HT1080 (cell line): ENCODE measurements around the gene SIAH1. TPM values are rescaled to one million over a fixed set of nuclear protein-coding genes. Genes with fewer than 3 reads are reported as not detected.
"Not testable (repeated sequence)": the region's sequence is repeated elsewhere in the genome, so short reads cannot be mapped to it uniquely, and the experiment has no call there.

Experiments used
- DNase-seq: peaks from one replicate; pipeline ENCODE4 v3.0.0-alpha.2; 2015; ENCODE audit warnings: low read depth
- total RNA-seq: library from RNA; depleted of rRNA; stranded (reverse); fragments of >200 nt; shearing (Covaris generic); gene quantifications from 2 replicates; pipeline ENCODE4 v1.2.3, GENCODE V29; 2014

SIAH1 gene
- total RNA-seq, 1 experiment from 2014 or later, result 16.3 TPM

DNA sequence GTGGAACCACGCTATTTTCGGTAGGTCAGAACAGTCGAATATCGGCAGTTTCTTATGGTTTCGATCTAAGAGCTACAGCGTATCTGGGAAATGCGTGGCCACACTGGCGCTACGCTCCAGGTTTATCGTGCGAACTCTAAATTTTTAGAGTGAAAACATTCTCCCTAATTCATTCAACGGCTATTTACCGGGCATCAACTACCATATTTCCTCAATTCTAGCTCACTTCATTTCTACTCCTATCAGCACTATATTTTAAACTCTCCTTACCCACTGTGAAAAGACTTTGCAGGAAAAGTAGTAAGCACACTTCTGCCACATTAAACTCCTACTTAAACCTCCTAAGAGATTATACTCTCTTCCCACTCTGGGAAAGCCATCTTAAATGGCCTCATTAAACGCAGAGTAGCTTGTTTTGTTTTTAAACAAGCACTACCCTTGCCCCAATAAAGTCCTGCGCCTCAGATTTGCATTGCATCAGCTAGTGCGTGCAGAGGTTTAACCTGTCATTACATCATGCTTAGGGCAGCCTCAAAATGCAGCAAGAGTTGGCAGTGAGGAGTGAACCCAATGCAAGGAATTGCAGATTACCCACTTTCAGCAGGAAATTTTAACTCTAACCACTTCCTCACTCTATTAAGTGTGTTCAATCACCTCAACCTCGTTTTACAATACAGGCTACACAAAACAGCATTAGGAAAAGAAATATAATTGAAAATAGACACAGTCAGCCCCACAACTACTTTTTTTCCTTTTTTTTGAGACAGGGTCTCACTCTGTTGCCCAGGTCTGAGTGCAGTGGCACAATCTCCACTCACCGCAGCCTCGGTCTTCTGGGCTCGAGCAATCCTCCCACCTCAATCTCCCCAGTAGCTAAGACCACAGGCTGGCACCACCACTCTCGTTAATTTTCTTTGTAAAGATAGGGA lies 18.8 kb downstream of the SIAH1 start:
- peak; percentile 65 for DNase-seq

DNA sequence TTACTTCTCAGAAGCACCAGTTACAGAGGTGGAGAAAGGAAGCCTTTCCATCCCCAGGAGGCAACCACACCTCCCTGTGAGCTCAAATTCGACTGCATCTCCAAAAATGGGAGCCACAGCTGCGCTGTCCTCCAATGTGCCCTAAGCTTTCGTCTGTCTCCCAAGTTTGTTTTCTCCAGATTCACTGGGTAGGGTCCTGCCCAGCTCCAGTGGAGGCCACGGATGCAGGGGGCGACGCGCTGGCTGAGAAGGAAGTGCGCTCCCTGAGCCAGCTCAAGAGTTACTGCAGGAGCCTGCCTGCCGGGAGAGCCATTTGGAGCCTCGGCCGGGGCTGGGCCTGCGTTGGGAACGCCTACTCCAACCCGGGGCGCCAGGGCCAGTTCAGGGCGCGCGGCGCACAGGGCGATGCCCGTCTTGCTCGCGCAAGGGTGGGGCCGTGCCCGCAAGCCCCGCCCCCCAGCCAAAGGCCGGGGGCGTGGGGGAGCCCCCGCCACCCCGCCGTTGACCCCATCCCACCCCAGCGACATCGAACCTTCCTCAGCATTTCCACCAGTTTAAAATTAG lies 19.5 kb downstream of the SIAH1 start:
- DNase-seq, result peak; percentile 87

DNA sequence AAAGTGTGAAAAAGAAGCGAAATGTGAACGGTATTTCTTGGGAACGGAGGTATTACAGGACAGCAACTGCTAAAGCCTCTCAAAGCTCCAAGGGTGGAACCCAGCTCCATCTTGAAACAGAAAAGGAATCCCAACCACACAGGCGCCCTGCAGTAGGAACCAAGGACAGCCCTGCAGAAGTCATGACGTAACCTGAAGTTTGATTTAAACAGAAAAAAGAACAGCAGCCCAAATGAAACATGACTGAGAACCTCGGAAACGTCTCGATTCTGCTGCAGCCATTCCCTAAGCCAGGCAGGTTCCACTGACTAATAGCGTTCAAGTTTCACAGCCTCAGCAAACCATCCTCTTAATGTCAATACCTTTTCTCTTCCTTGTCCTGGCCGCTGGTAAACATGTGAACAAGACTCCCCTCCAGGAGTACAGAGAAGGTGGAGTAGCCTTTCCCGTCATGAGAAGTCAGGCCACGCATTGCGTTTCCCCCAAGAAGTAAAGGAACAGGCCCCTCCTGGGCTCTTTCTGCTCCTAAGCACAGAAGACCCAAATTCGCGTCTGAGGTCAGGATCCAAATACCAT lies 20.1 kb downstream of the SIAH1 start:
- no peak for DNase-seq

DNA sequence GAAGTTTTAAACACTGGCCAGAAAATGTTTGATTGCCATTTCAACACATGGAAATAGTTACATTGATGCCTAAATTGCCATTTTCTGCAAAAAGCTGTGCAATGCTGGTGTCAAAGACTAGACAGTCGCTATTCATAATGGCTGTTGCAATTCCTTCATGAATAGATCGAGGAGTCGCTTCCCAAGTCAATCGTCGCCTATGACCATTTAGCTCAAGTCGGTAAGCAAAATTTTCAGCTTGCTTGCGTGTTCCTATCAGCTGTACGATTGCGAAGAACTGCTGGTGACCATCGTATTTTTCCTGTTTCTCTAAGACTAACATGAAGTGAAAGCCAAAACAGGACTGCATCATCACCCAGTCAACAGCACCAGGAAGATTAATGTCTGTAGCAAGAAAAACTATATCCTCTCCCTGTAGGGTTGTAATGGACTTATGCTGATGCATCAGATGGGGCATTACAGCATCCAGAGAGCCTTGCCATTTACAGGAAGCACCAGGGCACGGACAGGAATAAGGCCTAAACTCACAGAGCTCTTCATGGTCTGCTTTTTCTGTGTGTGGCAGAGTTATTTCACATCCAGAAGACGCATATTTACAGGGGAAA lies 23.6 kb downstream of the SIAH1 start:
- DNase-seq, result no peak

DNA sequence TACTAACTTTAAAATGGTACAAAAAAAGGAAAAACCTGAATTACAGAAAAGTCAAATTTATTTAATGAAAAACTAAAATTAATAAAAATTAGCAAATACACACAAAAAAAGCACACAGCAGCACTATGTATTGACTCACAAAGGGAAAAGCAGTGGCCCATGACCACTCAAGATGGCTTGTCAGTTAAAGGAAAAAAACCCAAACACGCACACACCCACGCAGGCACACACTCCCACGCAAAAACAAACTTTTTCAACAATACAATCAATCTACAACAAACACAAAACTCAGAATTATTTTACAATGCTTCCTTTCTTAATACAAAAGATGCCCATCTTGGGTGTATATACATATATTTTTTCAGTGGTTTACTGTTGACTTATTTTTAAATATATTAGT lies 24.2 kb downstream of the SIAH1 start:
- DNase-seq, result no peak

DNA sequence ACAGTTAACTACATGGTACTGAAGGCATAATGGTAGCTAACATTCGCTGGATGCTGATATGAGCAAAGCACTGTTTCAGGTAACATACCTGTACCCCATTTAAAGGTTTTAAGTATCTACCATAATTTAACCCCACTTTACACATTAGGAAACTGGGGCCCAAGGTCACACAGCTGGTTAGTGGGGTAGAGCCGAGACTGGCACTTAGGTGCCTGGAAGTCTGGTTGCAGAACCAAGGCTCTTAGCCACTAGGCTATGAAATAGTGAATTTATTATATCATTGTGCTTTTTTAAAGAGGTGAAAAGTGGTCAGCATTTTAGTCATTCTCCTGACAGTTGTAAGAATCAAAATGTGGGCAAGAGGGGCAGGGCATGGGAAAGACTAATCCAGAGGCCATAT lies 25.2 kb downstream of the SIAH1 start:
- no peak for DNase-seq

DNA sequence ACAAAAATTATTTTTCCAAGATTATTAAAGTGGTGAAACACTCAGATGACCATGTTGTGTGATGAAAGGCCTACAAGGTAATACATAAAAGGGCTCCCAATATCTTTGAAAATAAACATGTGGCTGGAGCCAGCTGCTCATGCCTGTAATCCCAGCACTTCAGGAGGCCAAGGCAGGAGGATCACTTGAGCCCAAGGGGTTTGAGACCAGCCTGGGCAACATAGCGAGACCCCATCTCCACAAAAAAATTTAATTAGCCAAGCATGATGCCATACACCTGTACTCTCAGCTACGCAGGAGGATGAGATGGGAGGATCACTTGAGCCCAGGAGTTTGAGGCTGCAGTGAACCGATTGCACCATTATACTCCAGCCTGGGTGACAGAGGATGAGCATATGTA lies 26.8 kb downstream of the SIAH1 start:
- no peak for DNase-seq

DNA sequence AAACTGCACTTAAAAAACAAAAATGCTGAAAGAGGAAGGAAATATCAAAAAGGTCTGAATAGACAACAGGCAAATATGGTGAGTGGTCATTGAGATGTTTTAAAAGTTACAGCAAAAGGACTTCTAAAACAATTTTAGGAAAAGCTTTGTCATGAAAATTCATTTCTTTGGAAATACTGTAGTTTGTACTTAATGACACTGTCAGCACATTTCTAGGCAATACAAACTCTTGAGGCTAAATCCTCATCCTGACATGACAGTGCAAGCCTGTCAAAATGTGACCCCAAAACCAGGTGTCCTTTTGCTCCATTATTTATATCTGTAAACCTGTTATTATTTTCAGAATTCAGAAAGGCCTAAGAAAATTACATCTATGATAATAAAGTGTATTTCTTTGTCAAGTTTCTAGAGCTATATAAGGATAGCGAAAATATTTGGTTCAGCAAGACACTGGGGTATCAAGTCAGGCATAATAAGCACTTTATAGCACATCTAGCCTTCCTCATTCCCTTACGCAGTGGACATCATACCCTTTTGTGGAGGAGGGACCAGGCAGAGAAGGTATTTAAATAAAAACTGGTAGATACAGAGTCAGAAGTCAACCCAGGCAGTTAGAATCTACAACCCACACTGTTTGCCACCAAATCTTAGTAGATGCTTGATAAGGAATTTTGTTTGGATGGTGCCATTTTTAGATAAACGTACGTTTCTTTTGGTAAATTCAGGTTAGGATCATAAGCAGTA lies 28.4 kb downstream of the SIAH1 start:
- DNase-seq, result no peak

DNA sequence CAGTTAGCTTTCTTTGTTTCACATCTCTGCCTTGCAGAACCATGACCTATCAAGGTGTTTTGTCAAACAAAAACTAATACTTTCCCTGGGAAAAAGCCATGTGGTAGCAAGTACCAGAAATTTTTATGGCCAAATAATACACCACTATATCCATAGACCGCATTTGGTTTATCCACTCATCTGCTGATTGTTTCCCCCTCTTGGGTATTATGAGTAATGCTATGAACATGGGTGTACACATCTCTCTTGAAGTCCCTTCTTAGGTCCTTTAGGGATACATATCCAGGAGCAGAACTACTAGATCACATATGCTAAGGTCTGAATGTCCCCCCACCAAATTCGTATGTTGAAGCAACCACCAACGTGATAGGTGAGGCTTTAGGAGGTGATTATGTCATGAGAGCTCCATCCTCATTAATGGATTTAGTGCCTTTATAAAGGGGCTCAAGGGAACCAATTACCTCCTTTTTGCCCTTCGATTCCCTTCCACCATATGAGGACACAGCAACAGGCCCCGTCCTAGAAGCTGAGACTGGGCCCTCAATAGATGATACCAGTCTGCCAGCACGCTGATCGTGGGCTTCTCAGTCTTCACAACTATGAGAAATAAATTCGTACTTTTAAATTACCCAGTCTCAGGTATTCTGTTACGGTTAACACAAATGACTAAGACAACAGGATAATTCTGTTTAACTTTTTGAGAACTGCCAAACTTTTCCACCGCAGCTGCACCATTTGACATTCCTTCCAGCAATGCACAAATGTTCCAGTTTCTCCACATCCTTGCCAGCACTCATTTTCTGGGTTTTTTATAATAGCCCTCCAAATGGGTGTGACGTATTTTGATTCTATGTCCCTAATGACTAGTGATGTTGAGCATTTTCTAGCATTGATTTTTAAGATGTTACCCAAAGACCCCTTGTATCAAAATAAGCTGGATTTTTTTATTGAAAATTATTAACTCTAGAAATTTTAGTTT lies 30.0 kb downstream of the SIAH1 start:
- DNase-seq, result no peak

DNA sequence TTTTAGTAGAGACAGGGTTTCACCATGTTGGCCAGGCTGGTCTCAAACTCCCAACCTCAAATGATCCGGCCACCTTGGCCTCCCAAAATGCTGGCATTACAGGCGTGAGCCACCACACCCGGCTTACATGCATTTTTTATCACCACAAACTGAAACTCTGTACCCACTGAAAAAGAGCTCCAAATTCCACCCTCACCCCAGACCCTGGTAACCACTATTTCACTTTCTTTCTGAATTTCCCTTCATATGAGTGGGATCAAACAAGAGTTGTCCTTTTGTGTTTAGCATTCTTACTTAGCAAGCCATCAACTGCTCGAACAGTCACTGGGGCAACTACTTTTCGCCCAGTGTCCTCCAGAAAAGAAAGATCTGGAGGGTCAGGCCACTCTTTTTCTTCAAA lies 30.8 kb downstream of the SIAH1 start:
- not testable (repeated sequence) for DNase-seq

DNA sequence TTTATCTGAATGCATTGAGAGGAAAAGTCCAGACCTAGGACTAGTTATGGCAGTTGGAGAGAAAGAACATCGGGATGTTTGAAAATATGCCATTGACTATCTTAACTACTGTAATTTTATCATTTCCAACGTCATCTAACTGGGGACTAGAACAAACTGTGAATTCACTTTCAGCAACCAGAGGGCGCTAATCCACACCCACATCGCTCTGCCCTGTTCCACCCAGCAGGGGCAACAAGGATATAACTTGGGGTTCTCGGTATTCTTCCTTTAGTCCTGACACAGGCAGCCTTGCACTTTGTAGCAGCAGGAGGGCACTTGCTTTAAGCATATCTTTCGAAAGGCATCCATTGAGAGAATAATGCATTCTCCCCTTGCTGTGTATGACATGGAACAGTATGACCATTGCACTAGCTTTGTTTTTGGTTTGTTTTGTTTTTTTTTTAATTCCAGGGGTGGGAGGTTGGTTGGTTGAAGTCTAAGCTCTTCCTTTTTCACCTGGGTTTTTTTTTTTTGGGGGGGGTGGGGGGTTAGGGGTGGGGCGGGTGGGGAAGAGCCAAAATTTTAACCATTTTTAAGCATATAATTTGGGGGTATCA lies 31.5 kb downstream of the SIAH1 start:
- DNase-seq, result peak; percentile 61

DNA sequence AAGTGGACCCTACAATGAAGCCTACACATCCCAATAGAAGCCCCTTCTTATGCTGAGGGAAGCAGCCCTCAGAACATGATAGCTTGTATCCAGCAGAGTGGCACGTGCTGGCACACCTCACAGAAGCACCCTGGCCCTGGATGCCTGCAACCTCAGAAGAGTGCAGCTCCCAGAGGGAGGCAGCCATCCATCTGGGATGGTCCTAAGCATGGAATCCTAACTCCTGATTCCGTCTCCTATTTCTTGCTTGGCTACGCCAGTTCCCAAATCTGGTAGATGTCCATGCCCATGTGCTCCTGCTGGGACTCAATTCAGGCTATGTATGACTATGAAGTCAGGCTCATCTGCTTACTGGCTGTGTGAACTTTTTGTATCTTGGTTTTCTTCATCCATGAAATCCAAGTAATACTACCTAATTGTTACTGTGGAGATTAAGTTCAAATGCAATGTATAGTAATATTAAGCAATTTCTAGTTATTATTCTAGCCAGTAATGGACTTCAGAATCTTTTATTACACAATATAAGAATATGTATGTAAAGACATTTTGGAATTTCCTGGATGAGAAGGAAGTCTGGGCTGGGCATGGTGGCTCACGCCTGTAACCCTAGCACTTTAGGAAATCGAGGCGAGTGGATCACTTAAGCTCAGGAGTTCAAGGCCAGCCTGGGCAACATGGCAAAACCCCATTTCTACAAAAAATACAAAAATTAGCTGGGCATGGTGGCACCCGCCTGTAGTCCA lies 32.4 kb downstream of the SIAH1 start:
- DNase-seq, result no peak

DNA sequence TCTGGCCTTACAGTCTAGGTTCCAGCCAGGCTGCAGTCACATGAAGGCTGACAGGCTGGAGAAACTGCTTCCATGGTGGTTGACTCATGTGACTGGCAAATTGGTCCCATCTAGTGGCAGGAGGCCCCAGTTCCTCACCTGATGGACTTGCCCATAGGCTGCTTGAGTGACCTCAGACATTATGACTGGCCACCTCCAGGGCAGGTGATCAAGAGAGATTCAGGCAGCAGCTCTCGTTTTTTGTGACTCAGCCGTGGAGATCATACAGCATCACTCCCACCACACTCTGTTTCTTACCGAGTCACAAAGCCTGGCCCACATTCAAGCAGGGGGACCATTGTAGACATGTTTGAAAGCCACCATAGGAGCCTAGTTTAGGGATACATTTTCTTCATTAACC lies 34.5 kb downstream of the SIAH1 start:
- no peak for DNase-seq

DNA sequence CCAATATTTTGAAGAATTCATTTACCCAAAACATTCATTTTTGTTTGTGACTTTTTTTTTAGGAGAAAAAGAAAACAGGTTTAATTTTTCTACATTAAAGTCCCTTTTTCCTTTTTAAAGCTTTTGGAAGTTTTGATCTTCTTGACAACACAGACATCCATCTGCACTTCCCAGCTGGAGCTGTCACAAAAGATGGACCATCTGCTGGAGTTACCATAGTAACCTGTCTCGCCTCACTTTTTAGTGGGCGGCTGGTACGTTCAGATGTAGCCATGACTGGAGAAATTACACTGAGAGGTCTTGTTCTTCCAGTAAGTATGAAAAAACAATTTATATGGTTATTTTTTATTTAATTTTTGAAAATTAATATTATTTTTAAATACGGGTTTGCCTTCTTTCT lies 37.2 kb downstream of the SIAH1 start:
- DNase-seq, result no peak

DNA sequence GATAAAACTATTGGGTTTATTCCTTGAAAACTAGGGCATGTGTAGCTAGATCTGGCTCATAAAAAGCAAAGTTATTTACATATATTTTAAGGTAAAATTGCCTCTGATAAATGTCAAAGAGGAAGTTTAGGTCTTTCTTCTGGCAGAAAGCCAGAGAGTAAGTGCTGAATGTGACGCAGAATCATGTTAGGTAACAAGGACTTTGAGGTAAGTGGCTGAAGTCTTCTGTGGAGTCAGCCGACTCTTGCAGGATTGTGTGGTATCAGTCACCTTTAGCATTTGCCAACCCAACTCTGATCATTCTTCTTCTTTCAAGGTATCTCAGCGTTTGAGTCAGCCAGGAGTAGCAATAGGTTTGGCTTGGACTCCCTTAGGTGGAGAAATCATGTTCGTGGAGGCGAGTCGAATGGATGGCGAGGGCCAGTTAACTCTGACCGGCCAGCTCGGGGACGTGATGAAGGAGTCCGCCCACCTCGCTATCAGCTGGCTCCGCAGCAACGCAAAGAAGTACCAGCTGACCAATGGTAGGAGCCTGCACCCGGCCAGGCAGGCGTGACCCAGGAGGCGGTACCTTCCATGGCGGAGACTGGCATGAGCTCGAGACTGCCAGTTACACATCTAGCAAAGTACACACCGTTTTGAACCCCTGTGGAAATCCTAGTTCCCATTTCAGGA lies 37.9 kb downstream of the SIAH1 start:
- DNase-seq, result no peak

DNA sequence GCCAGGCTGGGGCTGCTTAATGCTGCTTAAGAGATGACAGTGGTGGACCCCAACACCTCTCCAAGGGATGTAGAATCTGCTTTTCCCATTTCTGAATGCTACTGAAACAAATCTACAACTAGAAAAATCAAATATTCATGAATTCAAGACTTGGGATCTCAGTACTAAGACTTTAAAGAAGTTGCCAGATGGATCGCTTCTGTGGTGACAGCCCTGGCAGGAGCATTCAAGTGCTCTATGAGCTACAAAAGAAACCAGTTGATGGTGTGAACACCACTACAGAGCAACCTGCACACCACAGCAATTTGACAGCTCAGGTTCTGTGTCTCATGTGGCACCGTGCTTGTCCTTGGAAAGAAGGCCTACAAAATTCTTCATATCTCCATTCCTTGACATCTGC lies 42.6 kb downstream of the SIAH1 start:
- DNase-seq, result no peak

DNA sequence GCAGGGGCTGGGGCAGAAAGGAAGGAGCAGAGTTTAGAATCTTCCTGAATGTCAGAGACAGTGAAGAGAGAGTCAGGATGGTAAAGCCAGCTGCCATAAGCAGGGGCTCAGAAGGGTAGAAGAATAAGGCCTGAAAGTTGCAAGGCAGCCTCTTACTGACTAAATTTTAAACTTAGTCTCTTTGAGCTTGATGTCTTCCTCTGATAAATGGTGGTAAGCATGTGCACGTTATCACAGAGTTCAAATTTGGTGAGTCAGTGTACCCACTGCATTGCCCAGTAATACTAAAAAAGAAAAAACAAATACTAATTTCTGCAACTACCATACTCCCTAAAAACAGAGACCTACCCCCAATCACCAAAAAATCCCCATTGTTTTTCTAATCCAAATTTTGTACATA lies 45.2 kb downstream of the SIAH1 start:
- no peak for DNase-seq

DNA sequence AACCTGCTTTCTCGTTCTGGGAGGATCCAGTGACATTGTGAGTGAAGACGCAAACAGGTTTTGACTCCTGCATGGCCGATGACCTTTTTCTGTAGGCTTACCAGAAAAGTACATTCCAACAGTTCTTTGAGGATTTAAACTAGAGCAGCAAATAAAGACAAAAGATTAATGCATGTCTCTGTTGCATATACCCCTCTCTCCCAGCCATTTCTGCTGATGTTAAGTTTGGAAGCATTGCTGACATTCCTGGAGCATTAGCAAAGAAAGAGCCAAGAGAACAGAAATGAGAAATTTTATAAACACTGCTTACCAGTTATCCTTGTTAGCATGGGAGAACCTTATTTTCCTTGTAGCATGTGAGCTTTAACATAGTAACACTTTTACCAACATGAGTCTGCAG lies 49.3 kb downstream of the SIAH1 start:
- DNase-seq, result no peak

DNA sequence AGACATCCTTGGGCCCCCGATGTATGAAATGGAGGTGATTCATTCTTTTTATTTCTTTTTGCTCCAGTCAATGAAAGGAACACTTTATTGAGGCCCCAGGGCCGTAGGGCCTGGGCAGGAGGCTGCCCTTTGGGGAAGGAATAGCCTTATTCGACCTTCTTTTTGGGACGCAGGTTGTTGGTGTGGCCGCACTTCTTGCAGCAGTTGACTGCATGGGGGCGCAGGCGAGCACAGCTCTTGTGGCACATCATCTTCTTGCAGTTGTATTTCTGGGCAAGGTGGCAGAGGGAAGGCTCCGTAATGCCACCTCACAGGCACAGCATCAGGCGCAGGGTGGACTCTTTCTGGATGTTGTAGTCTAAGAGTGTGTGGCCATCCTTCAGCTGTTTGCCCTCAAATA lies 50.9 kb downstream of the SIAH1 start:
- DNase-seq, result no peak
